HepG2 (cell line): ENCODE measurements around the gene UAP1L1. TPM values are rescaled to one million over a fixed set of nuclear protein-coding genes. Genes with fewer than 3 reads are reported as not detected.

Source experiments
- ASH2L ChIP-seq: fragments of 300-600, 200-600 bp; sonication (generic); IDR thresholded peaks from 2 replicates; pipeline ENCODE4 v1.7.0; 2017; ENCODE audit warnings: low read depth, mild to moderate bottlenecking, moderate library complexity, mixed read lengths, low read length; ENCODE audit not compliant: insufficient read length
- CBFB ChIP-seq: sonication (generic); formaldehyde crosslinking; IDR thresholded peaks from 2 replicates; pipeline ENCODE4 v1.4.0; 2020; ENCODE audit warnings: missing genetic modification reagents
- GATAD2A ChIP-seq: IDR thresholded peaks from 2 replicates; pipeline ENCODE4 v1.6.1; 2016
- GTF2F1 ChIP-seq: fragments of 150-350 bp; IDR thresholded peaks from 2 replicates; pipeline ENCODE4 v1.6.1; 2014; ENCODE audit warnings: low read length
- MAZ ChIP-seq, 2 experiments: sonication (generic) in 1 of 2; formaldehyde crosslinking in 1 of 2; IDR thresholded peaks; 2 replicates each; pipeline versions ENCODE4 v1.5.0 to v1.6.1; 2012 to 2020; ENCODE audit warnings: low read depth in 2 of 2, mild to moderate bottlenecking in 2 of 2, borderline replicate concordance in 1 of 2, improper control_type of control experiment in 1 of 2, low read length in 1 of 2, missing genetic modification reagents in 1 of 2, moderate library complexity in 1 of 2
- NCOA2 ChIP-seq: sonication (generic); formaldehyde crosslinking; IDR thresholded peaks from 2 replicates; pipeline ENCODE4 v1.8.0; 2022; ENCODE audit warnings: inconsistent platforms
- SOX13 ChIP-seq, 3 experiments: fragments of 450-650 bp in 1 of 3; sonication (generic) in 1 of 3; formaldehyde crosslinking in 1 of 3; IDR thresholded peaks in 2 of 3; conservative IDR thresholded peaks in 1 of 3; 2 replicates each; pipeline versions ENCODE4 v1.5.0 to v1.6.1; 2016 to 2020; ENCODE audit warnings: antibody characterized with exemption in 1 of 3, mild to moderate bottlenecking in 1 of 3, missing compliant biosample characterization in 1 of 3, missing genetic modification reagents in 1 of 3, moderate library complexity in 1 of 3
- STAG1 ChIP-seq: sonication (generic); formaldehyde crosslinking; IDR thresholded peaks from 2 replicates; pipeline ENCODE4 v1.4.0; 2020; ENCODE audit warnings: missing genetic modification reagents
- TARDBP ChIP-seq: sonication (generic); formaldehyde crosslinking; IDR thresholded peaks from 2 replicates; pipeline ENCODE4 v1.8.0; 2022; ENCODE audit warnings: mild to moderate bottlenecking, missing genetic modification reagents
- TOE1 ChIP-seq: sonication (generic); formaldehyde crosslinking; IDR thresholded peaks from 2 replicates; pipeline ENCODE4 v1.4.0; 2020; ENCODE audit warnings: mild to moderate bottlenecking, missing genetic modification reagents
- ZNF17 ChIP-seq: sonication (generic); formaldehyde crosslinking; IDR thresholded peaks from 2 replicates; pipeline ENCODE4 v1.5.0; 2020; ENCODE audit warnings: mild to moderate bottlenecking, missing genetic modification reagents
- ZNF225 ChIP-seq: sonication (generic); formaldehyde crosslinking; IDR thresholded peaks from 2 replicates; pipeline ENCODE4 v1.4.0; 2020; ENCODE audit warnings: mild to moderate bottlenecking, missing genetic modification reagents
- ZNF256 ChIP-seq: sonication (generic); formaldehyde crosslinking; conservative IDR thresholded peaks from 2 replicates; pipeline ENCODE4 v1.4.0; 2020; ENCODE audit warnings: missing genetic modification reagents
- ZNF317 ChIP-seq: sonication (generic); formaldehyde crosslinking; IDR thresholded peaks from 2 replicates; pipeline ENCODE4 v1.5.0; 2020; ENCODE audit warnings: mild to moderate bottlenecking, missing genetic modification reagents
- ZNF780A ChIP-seq: sonication (generic); formaldehyde crosslinking; IDR thresholded peaks from 2 replicates; pipeline ENCODE4 v1.8.0; 2022; ENCODE audit warnings: mild to moderate bottlenecking, missing genetic modification reagents, moderate library complexity
- ZNF816 ChIP-seq: sonication (generic); formaldehyde crosslinking; IDR thresholded peaks from 2 replicates; pipeline ENCODE4 v1.8.0; 2022; ENCODE audit warnings: missing genetic modification reagents, mild to moderate bottlenecking, borderline replicate concordance
- ZSCAN25 ChIP-seq: sonication (generic); formaldehyde crosslinking; IDR thresholded peaks from 2 replicates; pipeline ENCODE4 v1.8.0; 2022; ENCODE audit warnings: mild to moderate bottlenecking, missing genetic modification reagents
- polyA plus RNA-seq, 8 experiments: library from polyadenylated mRNA; depleted of rRNA in 3 of 8; stranded (reverse) in 7 of 8; unstranded in 1 of 8; fragments of >200 nt; fragmentation: Illumina TruSeq in 4 of 8; extraction: Trizol in 4 of 8; gene quantifications; 2 replicates each; pipeline versions ENCODE4 v1.2.1 to v1.2.3, GENCODE V29; 2011 to 2016; ENCODE audit warnings: low read depth in 4 of 8, missing spikeins in 1 of 8, mixed read lengths in 1 of 8; ENCODE audit not compliant: insufficient read depth in 1 of 8
- total RNA-seq, 5 experiments: library from RNA; depleted of rRNA; stranded (reverse); fragments of >200 nt; fragmentation: Illumina TruSeq; extraction: Trizol; gene quantifications; 2 replicates each; pipeline ENCODE4 v1.2.3, GENCODE V29; 2016; ENCODE audit warnings: low read depth in 1 of 5
- TF ChIP-seq, protein P1 (sequence below): sonication (generic); formaldehyde crosslinking; IDR thresholded peaks from 2 replicates; pipeline ENCODE4 v1.5.0; 2020; ENCODE audit warnings: mild to moderate bottlenecking, missing genetic modification reagents
- TF ChIP-seq, protein P2 (sequence below): sonication (generic); formaldehyde crosslinking; IDR thresholded peaks from 2 replicates; pipeline ENCODE4 v1.4.0; 2020; ENCODE audit warnings: missing genetic modification reagents, borderline replicate concordance
- TF ChIP-seq, protein P3 (sequence below): sonication (generic); formaldehyde crosslinking; conservative IDR thresholded peaks from 2 replicates; pipeline ENCODE4 v1.4.0; 2020; ENCODE audit warnings: missing genetic modification reagents

The UAP1L1 gene
- total and polyA plus RNA-seq, 2 of the 13 experiments (the other 11 are each of a cell fraction or from before 2014, with no cell fraction given) = 5.4 to 6.4 TPM

DNA sequence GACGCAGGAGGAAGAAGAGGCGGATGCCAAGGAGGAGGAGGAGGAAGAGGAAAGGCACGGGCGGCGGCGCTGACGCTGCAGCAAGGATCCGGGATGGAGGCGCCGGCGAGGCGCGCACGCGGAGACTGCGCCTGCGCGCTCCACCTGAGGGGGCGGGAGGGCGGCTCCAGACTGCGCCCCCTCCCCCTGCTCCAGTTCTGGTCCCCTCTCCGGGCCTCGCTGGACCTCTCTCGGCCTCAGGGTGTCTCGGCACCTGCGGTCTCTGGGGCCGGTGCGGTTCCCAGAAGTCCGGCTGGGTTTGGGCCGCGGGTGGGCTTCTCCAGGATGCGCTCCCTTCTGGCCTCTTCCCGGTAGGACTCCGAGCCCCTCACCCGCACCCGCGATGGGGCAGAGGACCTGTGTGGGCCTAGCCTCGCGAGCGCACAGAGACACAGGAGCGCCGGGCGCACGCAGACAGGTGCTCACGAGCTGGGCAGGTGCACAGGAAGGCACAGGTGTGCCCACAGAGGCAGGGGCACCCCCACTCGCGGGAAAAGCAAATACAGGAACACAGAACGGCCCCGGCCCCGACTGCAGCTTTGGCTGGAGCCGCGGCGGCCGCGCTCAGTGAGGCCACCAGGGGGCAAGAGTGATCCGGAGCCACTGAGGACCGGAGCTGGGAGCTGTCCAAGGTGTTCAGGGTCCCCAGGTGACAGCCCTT lies 31.1 kb upstream of the UAP1L1 start, which contains the start of gene NPDC1 (continued):
- TF ChIP-seq, protein P1, sequence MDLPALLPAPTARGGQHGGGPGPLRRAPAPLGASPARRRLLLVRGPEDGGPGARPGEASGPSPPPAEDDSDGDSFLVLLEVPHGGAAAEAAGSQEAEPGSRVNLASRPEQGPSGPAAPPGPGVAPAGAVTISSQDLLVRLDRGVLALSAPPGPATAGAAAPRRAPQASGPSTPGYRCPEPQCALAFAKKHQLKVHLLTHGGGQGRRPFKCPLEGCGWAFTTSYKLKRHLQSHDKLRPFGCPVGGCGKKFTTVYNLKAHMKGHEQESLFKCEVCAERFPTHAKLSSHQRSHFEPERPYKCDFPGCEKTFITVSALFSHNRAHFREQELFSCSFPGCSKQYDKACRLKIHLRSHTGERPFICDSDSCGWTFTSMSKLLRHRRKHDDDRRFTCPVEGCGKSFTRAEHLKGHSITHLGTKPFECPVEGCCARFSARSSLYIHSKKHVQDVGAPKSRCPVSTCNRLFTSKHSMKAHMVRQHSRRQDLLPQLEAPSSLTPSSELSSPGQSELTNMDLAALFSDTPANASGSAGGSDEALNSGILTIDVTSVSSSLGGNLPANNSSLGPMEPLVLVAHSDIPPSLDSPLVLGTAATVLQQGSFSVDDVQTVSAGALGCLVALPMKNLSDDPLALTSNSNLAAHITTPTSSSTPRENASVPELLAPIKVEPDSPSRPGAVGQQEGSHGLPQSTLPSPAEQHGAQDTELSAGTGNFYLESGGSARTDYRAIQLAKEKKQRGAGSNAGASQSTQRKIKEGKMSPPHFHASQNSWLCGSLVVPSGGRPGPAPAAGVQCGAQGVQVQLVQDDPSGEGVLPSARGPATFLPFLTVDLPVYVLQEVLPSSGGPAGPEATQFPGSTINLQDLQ (CRISPR knock-in tag) = no peak
- TF ChIP-seq CBFB (CRISPR knock-in tag) (no peak; the same call in 1 of the 2 replicates), ZNF317 (CRISPR knock-in tag) (0 out of 2 replicates have a peak, but pooled peaks have one; percentile 35), ZNF256 (CRISPR knock-in tag) (peak; percentile 71; the same call in 1 of the 2 replicates), ZNF780A (peak; percentile 72; the same call in 1 of the 2 replicates), ZNF17 (CRISPR knock-in tag) (peak; percentile 63; the same call in 1 of the 2 replicates), MAZ (IDR thresholded peaks at IDR 0.05; ENCODE audit: borderline replicate concordance, low read depth, low read length) (no peak; the same call in 1 of the 2 replicates), MAZ (CRISPR knock-in tag; IDR thresholded peaks at IDR 0.05; ENCODE audit: low read depth) (peak; percentile 70), TOE1 (CRISPR knock-in tag) (no peak), ZSCAN25 (peak; percentile 59; the same call in 1 of the 2 replicates), GATAD2A (CRISPR knock-in tag) (peak; percentile 46; the same call in 1 of the 2 replicates), GTF2F1 (no peak), ZNF225 (CRISPR knock-in tag) (peak; percentile 89; the same call in 1 of the 2 replicates), TARDBP (CRISPR knock-in tag) (peak; percentile 50; the same call in 1 of the 2 replicates), ZNF816 (CRISPR knock-in tag) (0 out of 2 replicates have a peak, but pooled peaks have one; percentile 30), ASH2L (peak; percentile 26), STAG1 (peak; percentile 83), NCOA2 (peak; percentile 51; the same call in 1 of the 2 replicates), SOX13 (IDR thresholded peaks at IDR 0.05) (no peak), SOX13 (CRISPR knock-in tag; conservative IDR thresholded peaks at IDR 0.05 in 1 of 2, IDR thresholded peaks at IDR 0.05 in 1 of 2) (peak in 1 of 2 experiments; percentile 54; a peak in 1 of 4 replicates)
- TF ChIP-seq, protein P2, sequence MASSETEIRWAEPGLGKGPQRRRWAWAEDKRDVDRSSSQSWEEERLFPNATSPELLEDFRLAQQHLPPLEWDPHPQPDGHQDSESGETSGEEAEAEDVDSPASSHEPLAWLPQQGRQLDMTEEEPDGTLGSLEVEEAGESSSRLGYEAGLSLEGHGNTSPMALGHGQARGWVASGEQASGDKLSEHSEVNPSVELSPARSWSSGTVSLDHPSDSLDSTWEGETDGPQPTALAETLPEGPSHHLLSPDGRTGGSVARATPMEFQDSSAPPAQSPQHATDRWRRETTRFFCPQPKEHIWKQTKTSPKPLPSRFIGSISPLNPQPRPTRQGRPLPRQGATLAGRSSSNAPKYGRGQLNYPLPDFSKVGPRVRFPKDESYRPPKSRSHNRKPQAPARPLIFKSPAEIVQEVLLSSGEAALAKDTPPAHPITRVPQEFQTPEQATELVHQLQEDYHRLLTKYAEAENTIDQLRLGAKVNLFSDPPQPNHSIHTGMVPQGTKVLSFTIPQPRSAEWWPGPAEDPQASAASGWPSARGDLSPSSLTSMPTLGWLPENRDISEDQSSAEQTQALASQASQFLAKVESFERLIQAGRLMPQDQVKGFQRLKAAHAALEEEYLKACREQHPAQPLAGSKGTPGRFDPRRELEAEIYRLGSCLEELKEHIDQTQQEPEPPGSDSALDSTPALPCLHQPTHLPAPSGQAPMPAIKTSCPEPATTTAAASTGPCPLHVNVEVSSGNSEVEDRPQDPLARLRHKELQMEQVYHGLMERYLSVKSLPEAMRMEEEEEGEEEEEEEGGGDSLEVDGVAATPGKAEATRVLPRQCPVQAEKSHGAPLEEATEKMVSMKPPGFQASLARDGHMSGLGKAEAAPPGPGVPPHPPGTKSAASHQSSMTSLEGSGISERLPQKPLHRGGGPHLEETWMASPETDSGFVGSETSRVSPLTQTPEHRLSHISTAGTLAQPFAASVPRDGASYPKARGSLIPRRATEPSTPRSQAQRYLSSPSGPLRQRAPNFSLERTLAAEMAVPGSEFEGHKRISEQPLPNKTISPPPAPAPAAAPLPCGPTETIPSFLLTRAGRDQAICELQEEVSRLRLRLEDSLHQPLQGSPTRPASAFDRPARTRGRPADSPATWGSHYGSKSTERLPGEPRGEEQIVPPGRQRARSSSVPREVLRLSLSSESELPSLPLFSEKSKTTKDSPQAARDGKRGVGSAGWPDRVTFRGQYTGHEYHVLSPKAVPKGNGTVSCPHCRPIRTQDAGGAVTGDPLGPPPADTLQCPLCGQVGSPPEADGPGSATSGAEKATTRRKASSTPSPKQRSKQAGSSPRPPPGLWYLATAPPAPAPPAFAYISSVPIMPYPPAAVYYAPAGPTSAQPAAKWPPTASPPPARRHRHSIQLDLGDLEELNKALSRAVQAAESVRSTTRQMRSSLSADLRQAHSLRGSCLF (CRISPR knock-in tag) = no peak
- TF ChIP-seq, protein P3, sequence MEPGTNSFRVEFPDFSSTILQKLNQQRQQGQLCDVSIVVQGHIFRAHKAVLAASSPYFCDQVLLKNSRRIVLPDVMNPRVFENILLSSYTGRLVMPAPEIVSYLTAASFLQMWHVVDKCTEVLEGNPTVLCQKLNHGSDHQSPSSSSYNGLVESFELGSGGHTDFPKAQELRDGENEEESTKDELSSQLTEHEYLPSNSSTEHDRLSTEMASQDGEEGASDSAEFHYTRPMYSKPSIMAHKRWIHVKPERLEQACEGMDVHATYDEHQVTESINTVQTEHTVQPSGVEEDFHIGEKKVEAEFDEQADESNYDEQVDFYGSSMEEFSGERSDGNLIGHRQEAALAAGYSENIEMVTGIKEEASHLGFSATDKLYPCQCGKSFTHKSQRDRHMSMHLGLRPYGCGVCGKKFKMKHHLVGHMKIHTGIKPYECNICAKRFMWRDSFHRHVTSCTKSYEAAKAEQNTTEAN (CRISPR knock-in tag) = peak; percentile 47; the same call in 1 of the 2 replicates
